Neuronal stem cell (in vitro differentiated cells): ENCODE results near the gene DUSP22.
A peak's percentile ranks its signal among the peaks of the same experiment; 100 is the strongest.
"Not testable (repeated sequence)": the region's sequence is repeated elsewhere in the genome, so short reads cannot be mapped to it uniquely, and the experiment has no call there.

ENCODE experiments used
- DNase-seq: peaks from one replicate; pipeline ENCODE4 v3.0.0-alpha.2; 2013; ENCODE audit warnings: low spot score
- H2AFZ ChIP-seq: one replicate; pipeline ENCODE4 v1.6.1; 2013; ENCODE audit warnings: mild to moderate bottlenecking, low read length, inconsistent platforms
- H2AK5ac ChIP-seq: 2 replicates; pipeline ENCODE4 v1.6.1; 2013; ENCODE audit warnings: low read depth, mild to moderate bottlenecking, inconsistent platforms, low read length, moderate library complexity, mixed read lengths
- H2BK120ac ChIP-seq: 2 replicates; pipeline ENCODE4 v1.6.1; 2013; ENCODE audit warnings: low read depth, mild to moderate bottlenecking, inconsistent platforms, low read length, moderate library complexity, mixed read lengths
- H2BK12ac ChIP-seq: one replicate; pipeline ENCODE4 v1.6.1; 2013; ENCODE audit warnings: low read length, inconsistent platforms
- H2BK15ac ChIP-seq: 2 replicates; pipeline ENCODE4 v1.6.1; 2013; ENCODE audit warnings: mild to moderate bottlenecking, low read length, inconsistent platforms, mixed read lengths
- H2BK5ac ChIP-seq: one replicate; pipeline ENCODE4 v1.6.1; 2013; ENCODE audit warnings: inconsistent platforms, mild to moderate bottlenecking, low read length, moderate library complexity
- H3K14ac ChIP-seq: one replicate; pipeline ENCODE4 v1.6.1; 2013; ENCODE audit warnings: low read length, inconsistent platforms
- H3K18ac ChIP-seq: 2 replicates; pipeline ENCODE4 v1.6.1; 2013; ENCODE audit warnings: low read length, inconsistent platforms
- H3K23ac ChIP-seq: 2 replicates; pipeline ENCODE4 v1.6.1; 2013; ENCODE audit warnings: low read depth, mild to moderate bottlenecking, mixed read lengths, low read length, inconsistent platforms; ENCODE audit not compliant: poor library complexity
- H3K27ac ChIP-seq: replicated peaks from 3 replicates; pipeline ENCODE4 v1.5.1; 2013; ENCODE audit warnings: low read length, inconsistent platforms
- H3K27me3 ChIP-seq, 3 experiments: 2 replicates each; pipeline ENCODE4 v1.6.1; 2013; ENCODE audit warnings: low read length in 3 of 3, mild to moderate bottlenecking in 2 of 3, inconsistent platforms in 1 of 3, low read depth in 1 of 3, mixed read lengths in 1 of 3, moderate library complexity in 1 of 3; ENCODE audit not compliant: control insufficient read depth in 3 of 3, insufficient read depth in 3 of 3
- H3K36me3 ChIP-seq, 2 donors: replicated peaks in 1 of 2; 2 replicates each; pipeline ENCODE4 v1.6.1; 2013; ENCODE audit warnings: low read length in 2 of 2; ENCODE audit not compliant: control insufficient read depth in 2 of 2, insufficient read depth in 2 of 2
- H3K4ac ChIP-seq: 2 replicates; pipeline ENCODE4 v1.6.1; 2013; ENCODE audit warnings: inconsistent platforms, mild to moderate bottlenecking, low read length, moderate library complexity
- H3K4me1 ChIP-seq, 2 donors: 1 replicate in 1 of 2; 2 replicates in 1 of 2; pipeline ENCODE4 v1.6.1; 2013; ENCODE audit warnings: low read length in 2 of 2, low read depth in 1 of 2; ENCODE audit not compliant: control insufficient read depth in 2 of 2, insufficient read depth in 1 of 2
- H3K4me2 ChIP-seq: one replicate; pipeline ENCODE4 v1.6.1; 2013; ENCODE audit warnings: mild to moderate bottlenecking, low read length, inconsistent platforms; ENCODE audit not compliant: insufficient read depth, poor library complexity, severe bottlenecking
- H3K4me3 ChIP-seq, 2 donors: 2 replicates each; pipeline ENCODE4 v1.5.1; 2013; ENCODE audit warnings: low read length in 2 of 2, mild to moderate bottlenecking in 2 of 2, inconsistent platforms in 1 of 2, moderate library complexity in 1 of 2
- H3K79me1 ChIP-seq: one replicate; pipeline ENCODE4 v1.6.1; 2013; ENCODE audit warnings: low read depth, mild to moderate bottlenecking, inconsistent platforms, low read length, moderate library complexity
- H3K9ac ChIP-seq: one replicate; pipeline ENCODE4 v1.6.1; 2013; ENCODE audit warnings: mild to moderate bottlenecking, low read depth, low read length, inconsistent platforms; ENCODE audit not compliant: poor library complexity
- H3K9me3 ChIP-seq, 2 donors: replicated peaks in 1 of 2; 2 replicates each; pipeline versions ENCODE3 to v1.6.1; 2013; ENCODE audit warnings: low read length in 2 of 2, mild to moderate bottlenecking in 2 of 2, inconsistent platforms in 1 of 2, low read depth in 1 of 2, mixed read lengths in 1 of 2, moderate library complexity in 1 of 2; ENCODE audit not compliant: control insufficient read depth in 2 of 2, insufficient read depth in 1 of 2
- H4K8ac ChIP-seq: one replicate; pipeline ENCODE4 v1.6.1; 2013; ENCODE audit warnings: low read depth, mild to moderate bottlenecking, inconsistent platforms, low read length, moderate library complexity
- H4K91ac ChIP-seq: one replicate; pipeline ENCODE4 v1.6.1; 2013; ENCODE audit warnings: low read length, low read depth, mild to moderate bottlenecking, inconsistent platforms; ENCODE audit not compliant: poor library complexity
- WGBS, 2 donors: extraction: QIAGEN DNeasy Blood & Tissue Kit; methylation state at CpG; one replicate each; pipeline ENCODE4 v1.1.7; 2013; ENCODE audit warnings: missing lambda C conversion rate in 2 of 2, mixed read lengths in 1 of 2; ENCODE audit not compliant: insufficient read length in 2 of 2, insufficient replicate concordance in 1 of 2; ENCODE audit errors: extremely low coverage in 2 of 2; 5-methylcytosine and 5-hydroxymethylcytosine counted together

Gene DUSP22

GRCh38 chr6:285902-286301 lies 6.4 kb upstream of the DUSP22 start:
- H2BK15ac ChIP-seq, H2BK5ac ChIP-seq, H3K27ac ChIP-seq, H2AK5ac ChIP-seq, H2AFZ ChIP-seq, H3K79me1 ChIP-seq, H2BK120ac ChIP-seq, DNase-seq, H3K4me3 ChIP-seq, H4K8ac ChIP-seq, H3K23ac ChIP-seq, H3K14ac ChIP-seq, H3K18ac ChIP-seq, H3K4me1 ChIP-seq, H2BK12ac ChIP-seq, H3K4ac ChIP-seq, H4K91ac ChIP-seq, H3K9ac ChIP-seq, H3K4me2 ChIP-seq, H3K36me3 ChIP-seq: not testable (repeated sequence)
- Histone ChIP-seq H3K9me3 (peaks cover 0 to 22% of the 10 kb centered on the region in 2 donors), H3K27me3 (peaks cover 0 to 48% (median 0%) of the 10 kb centered on the region in 3 experiments)
- WGBS, 2 donors: no CpG with 5 or more reads among the region's 5 CpGs

- no peak overlapping the region for H2BK12ac ChIP-seq
- no peak overlapping the region for H3K27ac ChIP-seq
- no peak overlapping the region for H3K4me2 ChIP-seq
- H3K36me3 ChIP-seq: no peaks in the 10 kb centered on the region
- H2BK120ac ChIP-seq: no peak overlapping the region
- peak overlapping the region in 1 of 2 donors; percentile 0 for H3K4me3 ChIP-seq
- H3K9me3 ChIP-seq: peaks cover 0 to 21% of the 10 kb centered on the region in 2 donors
- no peak overlapping the region for H3K18ac ChIP-seq
- H2BK5ac ChIP-seq: no peak overlapping the region
- no peak overlapping the region for H3K23ac ChIP-seq
- no peak overlapping the region for H3K4ac ChIP-seq
- H2BK15ac ChIP-seq: no peak overlapping the region
- H2AFZ ChIP-seq: no peak overlapping the region
- H4K8ac ChIP-seq: no peak overlapping the region
- peaks cover 0 to 45% (median 0%) of the 10 kb centered on the region in 3 experiments for H3K27me3 ChIP-seq
- DNase-seq: no peak
- H4K91ac ChIP-seq: no peak overlapping the region
- no peak overlapping the region for H2AK5ac ChIP-seq
- WGBS, 2 donors: no CpG with 5 or more reads among the region's 10 CpGs
- peaks cover 0 to 1% of the 10 kb centered on the region in 2 donors for H3K4me1 ChIP-seq
- no peak overlapping the region for H3K14ac ChIP-seq
- no peaks in the 10 kb centered on the region for H3K79me1 ChIP-seq
- H3K9ac ChIP-seq: no peak overlapping the region
Observed at GRCh38 chr6:286681-287488, 5.4 kb upstream of the DUSP22 start.

- H3K79me1 ChIP-seq: no peaks in the 10 kb centered on the region
- H3K9me3 ChIP-seq: peaks cover 0 to 19% of the 10 kb centered on the region in 2 donors
- H2AFZ ChIP-seq: no peak overlapping the region
- no CpG with 5 or more reads among the region's 3 CpGs for WGBS, 2 donors
- H2BK5ac ChIP-seq: no peak overlapping the region
- H4K91ac ChIP-seq: no peak overlapping the region
- H3K23ac ChIP-seq: no peak overlapping the region
- no peak overlapping the region for H2BK120ac ChIP-seq
- H3K4ac ChIP-seq: no peak overlapping the region
- peak overlapping the region in 1 of 2 donors; percentile 7 for H3K4me3 ChIP-seq
- H3K4me2 ChIP-seq: no peak overlapping the region
- peaks cover 0 to 1% of the 10 kb centered on the region in 2 donors for H3K4me1 ChIP-seq
- H3K36me3 ChIP-seq: no peaks in the 10 kb centered on the region
- H2BK15ac ChIP-seq: no peak overlapping the region
- no peak overlapping the region for H2AK5ac ChIP-seq
- H3K9ac ChIP-seq: no peak overlapping the region
- no peak for DNase-seq
- H2BK12ac ChIP-seq: no peak overlapping the region
- no peak overlapping the region for H4K8ac ChIP-seq
- no peak overlapping the region for H3K18ac ChIP-seq
- peaks cover 0 to 42% (median 0%) of the 10 kb centered on the region in 3 experiments for H3K27me3 ChIP-seq
- H3K14ac ChIP-seq: no peak overlapping the region
- H3K27ac ChIP-seq: no peak overlapping the region
Observed at GRCh38 chr6:287489-287860, 4.8 kb upstream of the DUSP22 start.

GRCh38 chr6:288866-289265 lies 3.4 kb upstream of the DUSP22 start:
- no peak overlapping the region for H3K14ac ChIP-seq
- peaks cover 0 to 36% (median 0%) of the 10 kb centered on the region in 3 experiments for H3K27me3 ChIP-seq
- no peak overlapping the region for H3K18ac ChIP-seq
- peaks cover 0 to 17% of the 10 kb centered on the region in 2 donors for H3K9me3 ChIP-seq
- no peak overlapping the region for H2BK120ac ChIP-seq
- DNase-seq: no peak
- peaks cover 3 to 5% of the 10 kb centered on the region in 2 donors for H3K4me1 ChIP-seq
- no peak overlapping the region for H2BK5ac ChIP-seq
- no peak overlapping the region for H2AK5ac ChIP-seq
- H3K27ac ChIP-seq: no peak overlapping the region
- no CpG with 5 or more reads among the region's 3 CpGs for WGBS, 2 donors
- no peaks in the 10 kb centered on the region for H3K79me1 ChIP-seq
- H3K36me3 ChIP-seq: no peaks in the 10 kb centered on the region
- H4K91ac ChIP-seq: no peak overlapping the region
- no peak overlapping the region for H2AFZ ChIP-seq
- H3K4ac ChIP-seq: no peak overlapping the region
- no peak overlapping the region for H4K8ac ChIP-seq
- no peak overlapping the region for H3K9ac ChIP-seq
- H2BK12ac ChIP-seq: no peak overlapping the region
- no peak overlapping the region for H2BK15ac ChIP-seq
- no peak overlapping the region for H3K4me3 ChIP-seq
- no peak overlapping the region for H3K4me2 ChIP-seq
- H3K23ac ChIP-seq: no peak overlapping the region
